GM23248 (cell line): Measurements from ENCODE around the gene SGSM1.

Experiments
- EZH2 ChIP-seq: fragments of 200-600 bp; sonication (generic); IDR thresholded peaks from 2 replicates; pipeline ENCODE4 v1.6.1; 2018; ENCODE audit warnings: antibody characterized with exemption, mild to moderate bottlenecking; ENCODE audit not compliant: insufficient read depth, poor library complexity, severe bottlenecking
- EZH2phosphoT487 ChIP-seq: fragments of 200-600 bp; sonication (generic); IDR thresholded peaks from 2 replicates; pipeline ENCODE4 v1.6.1; 2018; ENCODE audit warnings: antibody characterized with exemption, moderate library complexity, mild to moderate bottlenecking, low read depth; ENCODE audit not compliant: insufficient read depth

DNA sequence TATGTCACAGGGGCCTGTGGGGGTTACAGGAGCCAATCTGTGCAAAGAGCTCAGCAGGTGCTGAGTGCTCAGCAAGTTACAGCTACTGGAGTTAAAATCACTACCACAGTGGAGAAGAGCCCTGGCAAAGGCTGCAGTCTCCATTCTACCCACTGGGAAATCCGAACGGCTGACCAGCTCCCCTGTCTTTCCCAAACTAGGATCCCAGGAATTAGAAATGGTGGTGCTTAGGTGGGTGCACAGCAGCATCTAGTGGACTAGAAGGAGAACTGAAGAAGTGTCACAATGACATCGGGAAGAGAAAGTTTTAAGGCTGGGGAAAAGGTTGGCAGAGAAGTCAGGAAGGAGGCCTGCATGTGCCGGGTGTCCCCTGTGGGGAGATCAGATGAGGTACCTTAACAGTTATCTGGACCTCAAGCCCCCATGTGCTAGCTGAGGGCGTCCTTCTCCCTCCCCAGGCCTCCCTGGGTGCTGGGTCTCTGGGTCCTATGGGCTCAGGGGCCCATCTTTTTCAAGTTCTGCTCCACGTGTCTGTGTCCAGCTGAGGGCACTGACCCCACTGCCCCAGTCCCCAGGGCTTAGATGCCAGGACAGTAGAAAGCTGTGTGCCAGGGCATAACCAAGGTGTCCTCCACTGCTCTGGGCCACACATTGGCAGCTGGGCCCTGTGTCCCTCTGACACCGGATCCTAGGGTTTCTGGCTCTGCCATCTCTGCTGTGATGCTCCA is 33.4 kb upstream of the SGSM1 start:
- no peak for TF ChIP-seq EZH2
- TF ChIP-seq EZH2phosphoT487: no peak
